Right atrium auricular region (tissue), 2 donors: ENCODE data around the gene USP31. TPM values are rescaled to one million over a fixed set of nuclear protein-coding genes. Genes with fewer than 3 reads are reported as not detected.

Experiments used
- DNase-seq: peaks from one replicate; pipeline ENCODE4 v3.0.0-alpha.2; 2019; ENCODE audit warnings: low spot score
- H3K27ac ChIP-seq, 2 donors: fragments of 200-600 bp; sonication (generic); 1 replicate in 1 of 2; 2 replicates in 1 of 2; pipeline ENCODE4 v1.5.1; 2016 to 2019
- H3K27me3 ChIP-seq, 2 donors: fragments of 200-600 bp; sonication (generic); one replicate each; pipeline versions ENCODE4 v1.5.1 to v1.6.0; 2017 to 2019
- H3K36me3 ChIP-seq: fragments of 200-600 bp; sonication (generic); one replicate; pipeline ENCODE4 v1.5.1; 2016
- H3K4me1 ChIP-seq, 2 donors: fragments of 200-600 bp; sonication (generic); one replicate each; pipeline versions ENCODE4 v1.5.1 to v1.6.0; 2017 to 2019
- H3K4me3 ChIP-seq, 2 donors: fragments of 200-600 bp; sonication (generic); 1 replicate in 1 of 2; 2 replicates in 1 of 2; pipeline ENCODE4 v1.5.1; 2017 to 2019; ENCODE audit warnings: mild to moderate bottlenecking in 1 of 2, moderate library complexity in 1 of 2
- H3K9me3 ChIP-seq, 2 donors: fragments of 200-600 bp; sonication (generic); one replicate each; pipeline ENCODE4 v1.5.1; 2019
- total RNA-seq, 2 donors: library from RNA; depleted of rRNA; stranded (reverse); fragments of >200 nt; gene quantifications; one replicate each; pipeline ENCODE4 v1.1.0, GENCODE V29; 2016
- TF ChIP-seq, protein P1 (sequence below), 2 donors: fragments of 200-600 bp; sonication (generic); IDR thresholded peaks; one replicate each; pipeline ENCODE4 v1.5.1; 2019; ENCODE audit warnings: antibody characterized with exemption in 2 of 2

Gene USP31, protein sequence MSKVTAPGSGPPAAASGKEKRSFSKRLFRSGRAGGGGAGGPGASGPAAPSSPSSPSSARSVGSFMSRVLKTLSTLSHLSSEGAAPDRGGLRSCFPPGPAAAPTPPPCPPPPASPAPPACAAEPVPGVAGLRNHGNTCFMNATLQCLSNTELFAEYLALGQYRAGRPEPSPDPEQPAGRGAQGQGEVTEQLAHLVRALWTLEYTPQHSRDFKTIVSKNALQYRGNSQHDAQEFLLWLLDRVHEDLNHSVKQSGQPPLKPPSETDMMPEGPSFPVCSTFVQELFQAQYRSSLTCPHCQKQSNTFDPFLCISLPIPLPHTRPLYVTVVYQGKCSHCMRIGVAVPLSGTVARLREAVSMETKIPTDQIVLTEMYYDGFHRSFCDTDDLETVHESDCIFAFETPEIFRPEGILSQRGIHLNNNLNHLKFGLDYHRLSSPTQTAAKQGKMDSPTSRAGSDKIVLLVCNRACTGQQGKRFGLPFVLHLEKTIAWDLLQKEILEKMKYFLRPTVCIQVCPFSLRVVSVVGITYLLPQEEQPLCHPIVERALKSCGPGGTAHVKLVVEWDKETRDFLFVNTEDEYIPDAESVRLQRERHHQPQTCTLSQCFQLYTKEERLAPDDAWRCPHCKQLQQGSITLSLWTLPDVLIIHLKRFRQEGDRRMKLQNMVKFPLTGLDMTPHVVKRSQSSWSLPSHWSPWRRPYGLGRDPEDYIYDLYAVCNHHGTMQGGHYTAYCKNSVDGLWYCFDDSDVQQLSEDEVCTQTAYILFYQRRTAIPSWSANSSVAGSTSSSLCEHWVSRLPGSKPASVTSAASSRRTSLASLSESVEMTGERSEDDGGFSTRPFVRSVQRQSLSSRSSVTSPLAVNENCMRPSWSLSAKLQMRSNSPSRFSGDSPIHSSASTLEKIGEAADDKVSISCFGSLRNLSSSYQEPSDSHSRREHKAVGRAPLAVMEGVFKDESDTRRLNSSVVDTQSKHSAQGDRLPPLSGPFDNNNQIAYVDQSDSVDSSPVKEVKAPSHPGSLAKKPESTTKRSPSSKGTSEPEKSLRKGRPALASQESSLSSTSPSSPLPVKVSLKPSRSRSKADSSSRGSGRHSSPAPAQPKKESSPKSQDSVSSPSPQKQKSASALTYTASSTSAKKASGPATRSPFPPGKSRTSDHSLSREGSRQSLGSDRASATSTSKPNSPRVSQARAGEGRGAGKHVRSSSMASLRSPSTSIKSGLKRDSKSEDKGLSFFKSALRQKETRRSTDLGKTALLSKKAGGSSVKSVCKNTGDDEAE (N-terminal part only)
- 10 to 100 TPM; 19.7 to 29.0 TPM for total RNA-seq

DNA sequence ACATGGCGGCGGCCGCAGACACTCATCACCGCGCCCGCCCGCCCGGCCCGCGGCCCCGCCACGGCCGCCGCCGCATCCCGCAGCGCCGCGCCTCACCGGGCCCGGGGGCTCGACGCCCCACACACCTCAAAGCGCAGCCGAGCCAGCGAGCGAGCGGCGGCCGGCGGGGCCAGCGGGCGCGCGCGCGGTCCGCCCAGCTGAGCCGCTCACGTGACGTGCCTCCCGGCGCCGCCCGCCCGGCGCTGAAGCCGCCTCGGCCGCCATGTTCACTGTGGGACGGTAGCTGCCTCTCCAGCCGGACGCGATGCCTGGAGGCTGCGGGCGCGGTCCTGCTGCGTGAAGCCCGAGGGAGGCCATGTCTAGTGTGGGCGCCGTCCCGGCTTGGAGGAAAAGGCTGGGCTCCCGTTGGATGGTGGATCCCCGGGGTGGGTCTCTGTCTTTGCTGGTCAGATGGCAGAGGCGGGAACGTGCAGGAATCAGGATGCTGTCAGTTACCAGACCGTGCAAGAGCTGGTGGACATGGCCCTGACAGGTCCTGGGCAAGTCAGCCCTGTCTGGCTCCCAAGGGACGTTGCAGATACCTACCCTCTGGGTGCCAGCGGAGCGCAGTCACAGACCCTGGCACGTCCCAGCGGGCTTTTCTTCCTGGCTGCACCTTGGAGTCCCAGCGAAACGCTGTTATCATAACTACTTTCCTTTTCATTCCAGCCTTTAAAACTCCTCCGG is at the start of gene USP31:
Gene USP31, minus strand, starts transcription at position 186 of the 726 bp plus-strand sequence. Its CDS starts 182 bp downstream, at position 4.
- peak; percentile 95 for DNase-seq
- Histone ChIP-seq H3K9me3 (no peaks in the 10 kb centered on the region), H3K4me3 (peak within 1 kb of the TSS; percentile 55 to 69), H3K4me1 (peaks cover 0 to 46% of the 10 kb centered on the region in 2 donors), H3K27ac (peak within 1 kb of the TSS; percentile 79 to 80), H3K27me3 (no peaks in the 10 kb centered on the region), H3K36me3 (no peaks in the 10 kb centered on the region)
- TF ChIP-seq, protein P1, sequence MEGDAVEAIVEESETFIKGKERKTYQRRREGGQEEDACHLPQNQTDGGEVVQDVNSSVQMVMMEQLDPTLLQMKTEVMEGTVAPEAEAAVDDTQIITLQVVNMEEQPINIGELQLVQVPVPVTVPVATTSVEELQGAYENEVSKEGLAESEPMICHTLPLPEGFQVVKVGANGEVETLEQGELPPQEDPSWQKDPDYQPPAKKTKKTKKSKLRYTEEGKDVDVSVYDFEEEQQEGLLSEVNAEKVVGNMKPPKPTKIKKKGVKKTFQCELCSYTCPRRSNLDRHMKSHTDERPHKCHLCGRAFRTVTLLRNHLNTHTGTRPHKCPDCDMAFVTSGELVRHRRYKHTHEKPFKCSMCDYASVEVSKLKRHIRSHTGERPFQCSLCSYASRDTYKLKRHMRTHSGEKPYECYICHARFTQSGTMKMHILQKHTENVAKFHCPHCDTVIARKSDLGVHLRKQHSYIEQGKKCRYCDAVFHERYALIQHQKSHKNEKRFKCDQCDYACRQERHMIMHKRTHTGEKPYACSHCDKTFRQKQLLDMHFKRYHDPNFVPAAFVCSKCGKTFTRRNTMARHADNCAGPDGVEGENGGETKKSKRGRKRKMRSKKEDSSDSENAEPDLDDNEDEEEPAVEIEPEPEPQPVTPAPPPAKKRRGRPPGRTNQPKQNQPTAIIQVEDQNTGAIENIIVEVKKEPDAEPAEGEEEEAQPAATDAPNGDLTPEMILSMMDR (IDR thresholded peaks at IDR 0.05): no peak

DNA sequence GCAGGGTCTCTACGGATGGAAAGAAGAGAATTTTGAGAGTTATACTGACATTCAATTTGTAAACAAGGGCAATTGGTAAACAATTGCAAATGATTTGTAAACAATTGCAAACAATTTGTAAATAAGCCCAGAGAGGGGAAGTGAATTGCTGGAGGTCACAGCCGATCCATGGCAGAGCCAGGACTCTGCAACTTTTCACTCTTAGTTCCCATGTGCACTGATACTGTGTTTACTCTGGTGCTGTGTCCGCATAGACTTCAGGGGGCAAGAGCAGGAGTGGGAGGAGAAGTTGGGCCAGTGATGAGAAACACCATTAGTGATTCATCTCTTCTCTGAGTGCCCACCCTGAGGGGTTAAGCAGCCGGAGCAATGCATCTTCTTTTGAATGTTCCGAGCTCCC is 47.3 kb upstream of the USP31 start:
- TF ChIP-seq, protein P1 (IDR thresholded peaks at IDR 0.05): no peak
- Histone ChIP-seq H3K27me3 (no peaks in the 10 kb centered on the region), H3K4me1 (peaks cover 0 to 12% of the 10 kb centered on the region in 2 donors), H3K27ac (no peak overlapping the region), H3K4me3 (no peak overlapping the region), H3K36me3 (no peaks in the 10 kb centered on the region), H3K9me3 (no peaks in the 10 kb centered on the region)
- DNase-seq: no peak

DNA sequence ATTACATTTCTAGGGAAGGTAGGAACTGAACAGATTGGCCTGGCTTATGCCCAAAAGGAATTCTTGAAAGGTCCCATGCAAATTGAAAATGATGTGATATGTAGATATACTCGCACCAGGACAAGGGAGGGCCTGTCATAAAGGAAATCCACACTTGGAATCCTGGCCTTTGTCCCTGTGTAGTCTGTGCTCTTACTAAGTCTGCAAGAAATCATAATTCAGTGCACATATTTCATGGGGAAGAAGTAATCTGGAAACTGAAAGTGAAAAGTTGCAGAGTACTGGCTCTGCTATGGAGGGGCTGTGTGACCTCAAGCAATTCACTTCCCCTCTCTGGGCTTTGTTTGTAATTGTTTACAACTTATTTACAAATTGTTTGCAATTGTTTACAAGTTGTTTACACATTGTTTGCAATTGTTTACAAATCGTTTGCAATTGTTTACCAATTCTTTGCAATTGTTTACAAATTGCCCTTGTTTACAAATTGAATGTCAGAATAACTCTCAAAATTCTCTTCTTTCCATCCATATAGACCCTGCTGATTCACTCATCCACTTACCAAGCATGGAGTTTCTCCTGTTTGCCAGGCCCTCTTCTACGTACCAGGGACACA is 46.2 kb upstream of the USP31 start:
- Histone ChIP-seq H3K27ac (no peak overlapping the region), H3K4me3 (no peak overlapping the region), H3K4me1 (peaks cover 0 to 12% of the 10 kb centered on the region in 2 donors), H3K27me3 (no peaks in the 10 kb centered on the region), H3K9me3 (no peaks in the 10 kb centered on the region), H3K36me3 (no peaks in the 10 kb centered on the region)
- TF ChIP-seq, protein P1 (IDR thresholded peaks at IDR 0.05): no peak
- no peak for DNase-seq

DNA sequence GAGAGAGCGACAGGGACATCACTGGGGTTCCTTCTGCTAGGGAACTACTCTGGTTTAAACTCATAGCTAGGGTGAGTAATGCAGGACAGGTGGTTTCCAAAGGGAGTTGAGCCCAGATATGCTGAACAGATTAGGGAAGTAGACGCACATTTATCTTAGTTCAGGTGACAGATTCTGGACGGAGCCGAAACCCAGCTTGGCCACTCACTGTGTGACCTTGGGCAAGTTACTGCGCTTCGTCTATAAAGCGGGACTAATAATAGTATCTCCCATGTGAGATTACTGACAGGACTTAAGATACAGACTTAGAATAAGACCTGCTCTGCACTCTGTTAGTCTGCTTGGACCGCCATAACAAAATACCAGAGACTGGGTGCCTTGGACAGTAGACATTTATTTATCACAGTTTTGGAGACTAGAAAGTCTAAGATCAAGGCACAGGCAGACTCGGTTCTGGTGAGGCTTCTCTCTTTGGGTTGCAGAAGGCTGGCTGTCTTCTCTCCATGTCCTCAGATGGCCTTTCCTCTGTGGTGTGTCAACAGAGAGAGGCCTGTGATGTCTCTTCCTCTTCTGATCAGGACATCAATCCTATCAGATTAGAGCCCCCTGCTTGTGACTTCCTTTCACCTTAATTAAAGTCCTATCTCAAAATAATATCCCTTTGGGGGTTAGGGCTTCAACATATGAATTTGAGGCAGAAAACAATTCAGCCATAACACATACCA is 45.4 kb upstream of the USP31 start:
- Histone ChIP-seq H3K36me3 (no peaks in the 10 kb centered on the region), H3K27me3 (no peaks in the 10 kb centered on the region), H3K9me3 (no peaks in the 10 kb centered on the region), H3K4me1 (peaks cover 0 to 12% of the 10 kb centered on the region in 2 donors), H3K4me3 (no peak overlapping the region), H3K27ac (no peak overlapping the region)
- TF ChIP-seq, protein P1 (IDR thresholded peaks at IDR 0.05): no peak
- no peak for DNase-seq
